HG02885 (cell line): Measurements from ENCODE around the gene SYNJ2BP.

Experiments used
- ATAC-seq: cut with Tn5 transposase; IDR thresholded peaks from one replicate; pipeline ENCODE4 v1.9.1; 2021; ENCODE audit warnings: mild to moderate bottlenecking; ENCODE audit not compliant: unreplicated experiment, poor library complexity

SYNJ2BP gene

GRCh38 chr14:70394674-70395306 is 22.1 kb downstream of the SYNJ2BP start:
- no peak for ATAC-seq

- ATAC-seq: no peak
Observed at GRCh38 chr14:70392676-70393075, 24.2 kb downstream of the SYNJ2BP start.

GRCh38 chr14:70391493-70392391 is 25.1 kb downstream of the SYNJ2BP start:
- no peak for ATAC-seq

GRCh38 chr14:70382536-70382935 is 34.4 kb downstream of the SYNJ2BP start:
- no peak for ATAC-seq

- no peak for ATAC-seq
Observed at GRCh38 chr14:70380824-70381223, 36.1 kb downstream of the SYNJ2BP start.

GRCh38 chr14:70378696-70379095 is 38.2 kb downstream of the SYNJ2BP start:
- ATAC-seq: no peak
